H9 (cell line): ENCODE measurements around the gene ZSWIM6. TPM values are rescaled to one million over a fixed set of nuclear protein-coding genes. Genes with fewer than 3 reads are reported as not detected.

Experiments used
- DNase-seq: peaks from one replicate; pipeline ENCODE4 v3.0.0-alpha.2; 2017
- H2AFZ ChIP-seq: one replicate; pipeline ENCODE4 v1.6.1; 2013; ENCODE audit warnings: mild to moderate bottlenecking, low read length, control low read depth, moderate library complexity
- H2AK5ac ChIP-seq: 2 replicates; pipeline ENCODE4 v1.6.1; 2013; ENCODE audit warnings: low read length, control low read depth, mixed read lengths; ENCODE audit not compliant: insufficient read length
- H2BK120ac ChIP-seq: one replicate; pipeline ENCODE4 v1.6.1; 2013; ENCODE audit warnings: low read depth, mild to moderate bottlenecking, low read length, control low read depth, inconsistent platforms; ENCODE audit not compliant: poor library complexity, severe bottlenecking
- H2BK12ac ChIP-seq: 2 replicates; pipeline ENCODE4 v1.6.1; 2013; ENCODE audit warnings: low read length, control low read depth, mixed read lengths, low read depth; ENCODE audit not compliant: insufficient read length
- H2BK15ac ChIP-seq: 2 replicates; pipeline ENCODE4 v1.6.1; 2013; ENCODE audit warnings: low read depth, low read length, control low read depth
- H2BK20ac ChIP-seq: one replicate; pipeline ENCODE4 v1.6.1; 2013; ENCODE audit warnings: low read depth, mild to moderate bottlenecking, low read length, control low read depth, inconsistent platforms; ENCODE audit not compliant: poor library complexity, severe bottlenecking
- H2BK5ac ChIP-seq: 2 replicates; pipeline ENCODE4 v1.6.1; 2013; ENCODE audit warnings: low read length, control low read depth, mixed read lengths; ENCODE audit not compliant: insufficient read length
- H3K14ac ChIP-seq: 2 replicates; pipeline ENCODE4 v1.6.1; 2013; ENCODE audit warnings: low read length, control low read depth; ENCODE audit not compliant: insufficient read depth
- H3K18ac ChIP-seq: 2 replicates; pipeline ENCODE4 v1.6.1; 2013; ENCODE audit warnings: low read depth, mild to moderate bottlenecking, mixed read lengths, low read length, control low read depth; ENCODE audit not compliant: insufficient read length
- H3K23ac ChIP-seq: 2 replicates; pipeline ENCODE4 v1.6.1; 2013; ENCODE audit warnings: low read length, control low read depth, mixed read lengths, low read depth; ENCODE audit not compliant: insufficient read length
- H3K23me2 ChIP-seq: 2 replicates; pipeline ENCODE4 v1.6.1; 2013; ENCODE audit warnings: low read depth, mild to moderate bottlenecking, mixed read lengths, low read length, control low read depth; ENCODE audit not compliant: insufficient read length, poor library complexity, severe bottlenecking
- H3K27ac ChIP-seq: 2 replicates; pipeline ENCODE4 v1.5.1; 2013; ENCODE audit warnings: low read length, control low read depth, mixed read lengths, low read depth; ENCODE audit not compliant: insufficient read length
- H3K27me3 ChIP-seq: 2 replicates; pipeline ENCODE4 v1.6.1; 2013; ENCODE audit warnings: low read length, control low read depth, inconsistent platforms; ENCODE audit not compliant: insufficient read depth
- H3K4ac ChIP-seq: 2 replicates; pipeline ENCODE4 v1.6.1; 2013; ENCODE audit warnings: low read depth, mild to moderate bottlenecking, control low read depth, inconsistent platforms, low read length, moderate library complexity
- H3K4me1 ChIP-seq: 2 replicates; pipeline ENCODE4 v1.6.1; 2013; ENCODE audit warnings: low read length, control low read depth, inconsistent platforms; ENCODE audit not compliant: insufficient read depth
- H3K4me2 ChIP-seq: 2 replicates; pipeline ENCODE4 v1.6.1; 2013; ENCODE audit warnings: low read length, control low read depth, mixed read lengths; ENCODE audit not compliant: insufficient read length, insufficient read depth
- H3K56ac ChIP-seq: 2 replicates; pipeline ENCODE4 v1.6.1; 2013; ENCODE audit warnings: low read depth, mild to moderate bottlenecking, mixed read lengths, low read length, control low read depth; ENCODE audit not compliant: insufficient read length
- H3K79me1 ChIP-seq: 2 replicates; pipeline ENCODE4 v1.6.1; 2013; ENCODE audit warnings: low read depth, mild to moderate bottlenecking, moderate library complexity, low read length, control low read depth, inconsistent platforms; ENCODE audit not compliant: insufficient read depth, poor library complexity, severe bottlenecking
- H3K79me2 ChIP-seq: 2 replicates; pipeline ENCODE4 v1.6.1; 2013; ENCODE audit warnings: low read length, control low read depth, inconsistent platforms; ENCODE audit not compliant: insufficient read depth
- H3K9ac ChIP-seq: 2 replicates; pipeline ENCODE4 v1.6.1; 2013; ENCODE audit warnings: low read length, control low read depth, mixed read lengths; ENCODE audit not compliant: insufficient read length; ENCODE audit errors: extremely low read depth
- H3K9me3 ChIP-seq: one replicate; pipeline ENCODE4 v1.6.1; 2013; ENCODE audit warnings: low read depth, low read length, inconsistent platforms; ENCODE audit not compliant: control insufficient read depth
- H3T11ph ChIP-seq: one replicate; pipeline ENCODE4 v1.6.1; 2013; ENCODE audit warnings: mild to moderate bottlenecking, low read length, control low read depth, inconsistent platforms
- H4K20me1 ChIP-seq: one replicate; pipeline ENCODE4 v1.6.1; 2013; ENCODE audit not compliant: control insufficient read depth, insufficient read length, insufficient read depth
- H4K5ac ChIP-seq: 2 replicates; pipeline ENCODE4 v1.6.1; 2013; ENCODE audit warnings: low read depth, mild to moderate bottlenecking, mixed read lengths, low read length, control low read depth; ENCODE audit not compliant: insufficient read length
- H4K8ac ChIP-seq: replicated peaks from 2 replicates; pipeline ENCODE4 v1.6.1; 2013; ENCODE audit warnings: low read length, control low read depth, mixed read lengths, low read depth; ENCODE audit not compliant: insufficient read length
- H4K91ac ChIP-seq: 2 replicates; pipeline ENCODE4 v1.6.1; 2013; ENCODE audit warnings: low read depth, mild to moderate bottlenecking, moderate library complexity, mixed read lengths, low read length, control low read depth; ENCODE audit not compliant: insufficient read length
- H3K27ac Mint-ChIP-seq, 3 experiments: 2 replicates in 2 of 3; 3 replicates in 1 of 3; pipeline ENCODE4 v1.8.0; 2020 to 2021; ENCODE audit warnings: mixed read lengths in 3 of 3, mild to moderate bottlenecking in 1 of 3, moderate library complexity in 1 of 3
- H3K27me3 Mint-ChIP-seq: 2 replicates; pipeline ENCODE4 v1.8.0; 2021; ENCODE audit warnings: low read depth, mild to moderate bottlenecking, moderate library complexity, mixed read lengths
- H3K36me3 Mint-ChIP-seq, 3 experiments: 2 replicates in 2 of 3; 3 replicates in 1 of 3; pipeline ENCODE4 v1.8.0; 2020 to 2021; ENCODE audit warnings: low read depth in 3 of 3, mixed read lengths in 3 of 3; ENCODE audit not compliant: insufficient read depth in 1 of 3
- H3K4me1 Mint-ChIP-seq, 2 experiments: 2 replicates each; pipeline ENCODE4 v1.8.0; 2020; ENCODE audit warnings: mixed read lengths in 2 of 2
- H3K4me3 Mint-ChIP-seq, 2 experiments: 2 replicates in 1 of 2; 3 replicates in 1 of 2; pipeline ENCODE4 v1.8.0; 2020 to 2021; ENCODE audit warnings: mild to moderate bottlenecking in 2 of 2, mixed read lengths in 2 of 2, moderate library complexity in 1 of 2
- H3K9me3 Mint-ChIP-seq, 2 experiments: 2 replicates in 1 of 2; 3 replicates in 1 of 2; pipeline ENCODE4 v1.8.0; 2020; ENCODE audit warnings: mild to moderate bottlenecking in 2 of 2, mixed read lengths in 2 of 2, moderate library complexity in 1 of 2
- WGBS: extraction: QIAGEN DNeasy Blood & Tissue Kit; methylation state at CpG from one replicate; pipeline ENCODE4 v1.1.7; 2013; ENCODE audit warnings: missing lambda C conversion rate, low lambda C conversion rate, mixed read lengths; ENCODE audit not compliant: insufficient read length; ENCODE audit errors: extremely low coverage; 5-methylcytosine and 5-hydroxymethylcytosine counted together
- total RNA-seq: library from RNA; stranded (reverse); gene quantifications from 2 replicates; pipeline ENCODE4 v1.2.1, GENCODE V29; 2021
- TF ChIP-seq, protein P1 (sequence below): fragments of 200-600 bp; sonication (generic); conservative IDR thresholded peaks from 3 replicates; pipeline ENCODE4 v1.8.0; 2021; ENCODE audit warnings: antibody characterized with exemption, mild to moderate bottlenecking

The ZSWIM6 gene
- total RNA-seq, 1 experiment from 2014 or later, result 11.5 TPM

DNA sequence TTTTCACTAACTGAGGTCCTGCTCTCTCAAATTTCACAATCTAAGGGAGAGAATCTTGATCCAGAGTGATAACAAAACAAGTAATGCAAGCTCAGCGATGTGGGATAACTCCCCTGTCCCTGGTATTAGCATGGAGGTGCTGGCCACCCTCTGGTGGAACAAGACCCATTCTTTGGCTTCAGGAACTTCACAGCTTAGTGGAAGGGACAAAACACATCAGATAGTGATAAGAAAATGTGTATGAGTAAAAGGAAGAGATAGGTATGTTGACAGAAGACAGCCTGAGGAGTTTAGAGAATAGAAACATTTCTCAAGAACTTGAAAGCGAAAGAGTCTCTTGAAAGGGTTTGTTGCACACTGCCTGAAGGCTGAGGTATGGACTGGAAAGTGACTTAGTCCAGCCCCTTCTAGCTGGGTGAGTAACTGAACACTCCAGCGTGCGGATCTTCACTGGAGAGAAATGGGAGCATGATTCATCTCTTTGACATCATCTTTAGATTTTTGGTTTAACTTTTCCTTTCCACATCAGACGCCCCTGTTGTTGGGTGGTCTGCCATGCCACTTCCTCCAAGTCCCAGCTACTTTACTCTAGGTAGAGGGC lies 25.4 kb upstream of the ZSWIM6 start:
- no peak overlapping the region for H3K4me2 ChIP-seq

More for the DNA sequence above, 25.4 kb upstream of the ZSWIM6 start:
- no peak overlapping the region for H3T11ph ChIP-seq
- H4K5ac ChIP-seq, result no peak overlapping the region
- no peak overlapping the region for H4K91ac ChIP-seq
- H3K27ac ChIP-seq, result no peak overlapping the region
- H3K14ac ChIP-seq, result no peak overlapping the region
- no peak overlapping the region for H2BK15ac ChIP-seq
- Mint-ChIP-seq H3K27me3 (peaks cover 67% of the 10 kb centered on the region), H3K9me3 (no peaks in the 10 kb centered on the region; a peak in 1 of 5 replicates), H3K4me3 (no peak overlapping the region), H3K36me3 (no peaks in the 10 kb centered on the region), H3K27ac (no peak overlapping the region), H3K4me1 (peaks cover 11 to 19% of the 10 kb centered on the region in 2 experiments)
- no peaks in the 10 kb centered on the region for H3K4me1 ChIP-seq
- H2BK20ac ChIP-seq, result no peak overlapping the region
- no peaks in the 10 kb centered on the region; the same call in 1 of the 2 replicates for H3K27me3 ChIP-seq
- TF ChIP-seq, protein P1, sequence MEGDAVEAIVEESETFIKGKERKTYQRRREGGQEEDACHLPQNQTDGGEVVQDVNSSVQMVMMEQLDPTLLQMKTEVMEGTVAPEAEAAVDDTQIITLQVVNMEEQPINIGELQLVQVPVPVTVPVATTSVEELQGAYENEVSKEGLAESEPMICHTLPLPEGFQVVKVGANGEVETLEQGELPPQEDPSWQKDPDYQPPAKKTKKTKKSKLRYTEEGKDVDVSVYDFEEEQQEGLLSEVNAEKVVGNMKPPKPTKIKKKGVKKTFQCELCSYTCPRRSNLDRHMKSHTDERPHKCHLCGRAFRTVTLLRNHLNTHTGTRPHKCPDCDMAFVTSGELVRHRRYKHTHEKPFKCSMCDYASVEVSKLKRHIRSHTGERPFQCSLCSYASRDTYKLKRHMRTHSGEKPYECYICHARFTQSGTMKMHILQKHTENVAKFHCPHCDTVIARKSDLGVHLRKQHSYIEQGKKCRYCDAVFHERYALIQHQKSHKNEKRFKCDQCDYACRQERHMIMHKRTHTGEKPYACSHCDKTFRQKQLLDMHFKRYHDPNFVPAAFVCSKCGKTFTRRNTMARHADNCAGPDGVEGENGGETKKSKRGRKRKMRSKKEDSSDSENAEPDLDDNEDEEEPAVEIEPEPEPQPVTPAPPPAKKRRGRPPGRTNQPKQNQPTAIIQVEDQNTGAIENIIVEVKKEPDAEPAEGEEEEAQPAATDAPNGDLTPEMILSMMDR, result no peak
- no peak for DNase-seq
- no peak overlapping the region for H2AK5ac ChIP-seq
- no peak overlapping the region for H2BK12ac ChIP-seq
- H2BK120ac ChIP-seq, result no peak overlapping the region
- H3K4ac ChIP-seq, result no peak overlapping the region
- no CpG with 5 or more reads among the region's 5 CpGs for WGBS
- H4K20me1 ChIP-seq, result no peaks in the 10 kb centered on the region
- no peak overlapping the region for H3K23ac ChIP-seq
- no peaks in the 10 kb centered on the region for H3K79me2 ChIP-seq
- H3K56ac ChIP-seq, result no peak overlapping the region
- H4K8ac ChIP-seq, result no peak overlapping the region
- H2BK5ac ChIP-seq, result no peak overlapping the region
- H3K18ac ChIP-seq, result no peak overlapping the region
- H3K79me1 ChIP-seq, result no peaks in the 10 kb centered on the region
- no peaks in the 10 kb centered on the region for H3K23me2 ChIP-seq
- H3K9ac ChIP-seq, result no peak overlapping the region
- H3K9me3 ChIP-seq, result no peaks in the 10 kb centered on the region
- no peak overlapping the region for H2AFZ ChIP-seq
